GM12878 (cell line): Measurements from ENCODE around the gene KIRREL1. TPM values are rescaled to one million over a fixed set of nuclear protein-coding genes. Genes with fewer than 3 reads are reported as not detected.

Source experiments
- ATAC-seq: fragments of 200-7000 bp; cut with Tn5 transposase; 3 replicates; pipeline ENCODE4 v1.9.1; 2020; ENCODE audit warnings: mild to moderate bottlenecking, moderate library complexity
- BruUV-seq: library from RNA; stranded (reverse); fragments of 400-500 nt; replicated peaks from 2 replicates; lab custom pipeline; 2021; lab: Mats Ljungman, UMichigan
- CTCF ChIA-PET: fragments of 300-600 bp; sonication (Branson Sonifier 250); formaldehyde crosslinking; extraction: SDS; loops from one replicate; lab custom pipeline; 2021; ENCODE audit warnings: inconsistent platforms; lab: Yijun Ruan, JAX
- POLR2A ChIA-PET: fragments of 350-600 bp; formaldehyde crosslinking; extraction: SDS; loops from one replicate; lab custom pipeline; 2021; ENCODE audit warnings: inconsistent platforms; lab: Charles Lee
- RAD21 ChIA-PET: fragments of 300-600 bp; sonication (Branson Sonifier 250); formaldehyde crosslinking; loops from one replicate; lab custom pipeline; 2023; ENCODE audit warnings: antibody characterized with exemption; ENCODE audit not compliant: unreplicated experiment; lab: Charles Lee
- SMC1A ChIA-PET: fragments of 300-600 bp; sonication (Branson Sonifier 250); formaldehyde crosslinking; loops from one replicate; lab custom pipeline; 2023; ENCODE audit not compliant: unreplicated experiment, uncharacterized antibody; lab: Charles Lee
- DNase-seq: peaks from one replicate; pipeline ENCODE4 v3.0.0-alpha.2; 2011; ENCODE audit warnings: low read depth, low spot score
- FAIRE-seq: peaks from 3 replicates; lab custom pipeline; 2011; peaks lifted over from hg19 to GRCh38; lab: Jason Lieb, UNC
- H2AFZ ChIP-seq: 2 replicates; pipeline ENCODE4 v1.6.0; 2011; ENCODE audit warnings: low read depth, low read length, control low read depth; ENCODE audit not compliant: control insufficient read depth
- H3K27ac ChIP-seq: 2 replicates; pipeline ENCODE4 v1.5.1; 2011; ENCODE audit warnings: control low read depth; ENCODE audit not compliant: control insufficient read depth, insufficient read depth
- H3K27me3 ChIP-seq, 2 experiments: replicated peaks in 1 of 2; 2 replicates each; pipeline versions ENCODE4 v1.6.0 to v1.6.1; 2011; ENCODE audit warnings: low read length in 1 of 2; ENCODE audit not compliant: control insufficient read depth in 2 of 2, insufficient read depth in 2 of 2
- H3K36me3 ChIP-seq, 2 experiments: 2 replicates each; pipeline ENCODE4 v1.5.1; 2011; ENCODE audit warnings: low read length in 1 of 2; ENCODE audit not compliant: control insufficient read depth in 2 of 2, insufficient read depth in 2 of 2
- H3K4me1 ChIP-seq: 2 replicates; pipeline ENCODE4 v1.6.1; 2011; ENCODE audit warnings: mild to moderate bottlenecking, low read length, moderate library complexity, mixed read lengths; ENCODE audit not compliant: control insufficient read depth, insufficient read depth
- H3K4me2 ChIP-seq: 2 replicates; pipeline ENCODE4 v1.6.0; 2011; ENCODE audit warnings: control low read depth; ENCODE audit not compliant: control insufficient read depth, insufficient read depth
- H3K4me3 ChIP-seq: fragments of 200-600 bp; sonication (generic); 2 replicates; pipeline ENCODE4 v1.5.1; 2016
- H3K79me2 ChIP-seq: 2 replicates; pipeline ENCODE4 v1.6.0; 2011; ENCODE audit warnings: low read length; ENCODE audit not compliant: control insufficient read depth, insufficient read depth
- H3K9ac ChIP-seq: 2 replicates; pipeline ENCODE4 v1.8.0; 2011; ENCODE audit warnings: low read length, control low read depth, mixed read lengths; ENCODE audit not compliant: control insufficient read depth, insufficient read depth
- H3K9me3 ChIP-seq: replicated peaks from 3 replicates; pipeline ENCODE4 v1.5.1; 2011; ENCODE audit warnings: mild to moderate bottlenecking, low read length; ENCODE audit not compliant: control insufficient read depth, insufficient read depth
- H4K20me1 ChIP-seq: 2 replicates; pipeline ENCODE4 v1.6.0; 2011; ENCODE audit not compliant: control insufficient read depth, insufficient read depth
- ATF7 ChIP-seq: fragments of 450-650 bp; IDR thresholded peaks from 2 replicates; pipeline ENCODE4 v1.6.1; 2016; ENCODE audit warnings: low read depth, mild to moderate bottlenecking
- BCLAF1 ChIP-seq: fragments of 450-650 bp; IDR thresholded peaks from 2 replicates; pipeline ENCODE4 v1.6.1; 2017; ENCODE audit warnings: antibody characterized with exemption, mild to moderate bottlenecking, moderate library complexity
- IKZF2 ChIP-seq, 2 experiments: fragments of 450-650 bp; IDR thresholded peaks; 2 replicates each; pipeline ENCODE4 v1.6.1; 2017; ENCODE audit warnings: mild to moderate bottlenecking in 2 of 2, moderate library complexity in 2 of 2
- IRF4 ChIP-seq: IDR thresholded peaks from 2 replicates; pipeline ENCODE4 v1.6.1; 2011; ENCODE audit warnings: low read depth, low read length
- NR2F1 ChIP-seq: fragments of 450-650 bp; conservative IDR thresholded peaks from 2 replicates; pipeline ENCODE4 v1.6.1; 2017; ENCODE audit warnings: mild to moderate bottlenecking
- RCOR1 ChIP-seq: conservative IDR thresholded peaks from 2 replicates; pipeline ENCODE4 v1.6.1; 2012; ENCODE audit warnings: low read depth, low read length, improper control_type of control experiment
- RUNX3 ChIP-seq: IDR thresholded peaks from 2 replicates; pipeline ENCODE4 v1.6.1; 2012; ENCODE audit warnings: low read length, inconsistent platforms
- SIN3A ChIP-seq: IDR thresholded peaks from 2 replicates; pipeline ENCODE4 v1.6.1; 2012; ENCODE audit warnings: low read depth, low read length, improper control_type of control experiment
- SMAD1 ChIP-seq: fragments of 450-650 bp; IDR thresholded peaks from 2 replicates; pipeline ENCODE4 v1.6.1; 2018; ENCODE audit warnings: mild to moderate bottlenecking, low read depth; ENCODE audit not compliant: partially characterized antibody
- TCF7 ChIP-seq: IDR thresholded peaks from 2 replicates; pipeline ENCODE4 v1.6.1; 2014; ENCODE audit warnings: antibody characterized with exemption, borderline replicate concordance
- ZNF592 ChIP-seq: fragments of 450-650 bp; IDR thresholded peaks from 2 replicates; pipeline ENCODE4 v1.6.1; 2017; ENCODE audit warnings: mild to moderate bottlenecking, moderate library complexity
- WGBS: methylation state at CpG from one replicate; pipeline ENCODE4 v1.1.6; 2016; ENCODE audit warnings: low lambda C conversion rate; ENCODE audit not compliant: insufficient replicate concordance, insufficient coverage; ENCODE audit errors: missing lambda C conversion rate; 5-methylcytosine and 5-hydroxymethylcytosine counted together
- in situ Hi-C: fragments of 300-500 bp; cut with MboI; formaldehyde crosslinking; loops from 9 replicates; pipeline ENCODE4 v1.14.3; 2018; ENCODE audit warnings: mixed read lengths
- intact Hi-C: fragments of 100-400 bp; cut with micrococcal nuclease; formaldehyde crosslinking; loops from one replicate; pipeline ENCODE4 v1.14.2; 2022; ENCODE audit not compliant: unreplicated experiment
- polyA plus RNA-seq, 11 experiments: library from polyadenylated mRNA; depleted of rRNA in 4 of 11; unstranded in 6 of 11; stranded (reverse) in 5 of 11; fragments of >200 nt; fragmentation: Nextera tagmentation in 4 of 11; fragmentation: Illumina TruSeq in 1 of 11; extraction: Ambion mirVana in 4 of 11; extraction: Trizol in 1 of 11; gene quantifications; 1 replicate in 1 of 11; 2 replicates in 10 of 11; pipeline versions ENCODE4 v1.2.1 to v1.2.3, GENCODE V29; 2011 to 2016; ENCODE audit warnings: inconsistent platforms in 2 of 11, missing spikeins in 2 of 11, low read depth in 1 of 11
- total RNA-seq, 4 experiments: library from RNA; depleted of rRNA in 3 of 4; stranded (reverse); fragments of >200 nt in 3 of 4; fragmentation: Illumina TruSeq in 1 of 4; extraction: Trizol in 1 of 4; gene quantifications; 2 replicates each; pipeline versions ENCODE4 v1.2.1 to v1.2.3, GENCODE V29; 2013 to 2021

The KIRREL1 gene
- total and polyA plus RNA-seq, 10 of the 15 experiments (the other 5 are each of a cell fraction or from before 2014, with no cell fraction given) = 0.15 TPM; not detected in 9

- FAIRE-seq = no peak
- H3K27ac ChIP-seq = no peak overlapping the region
- H3K36me3 ChIP-seq = no peaks in the 10 kb centered on the region
- H4K20me1 ChIP-seq = no peaks in the 10 kb centered on the region; the same call in 1 of the 2 replicates
- ATAC-seq = no peak
- H3K4me1 ChIP-seq = no peaks in the 10 kb centered on the region
- SMC1A ChIA-PET = no interaction called here
- in situ Hi-C loops (no loop called here), intact Hi-C loops (no loop called here)
- H3K4me3 ChIP-seq = no peak overlapping the region
- BruUV-seq = no TSS peak
- RAD21 ChIA-PET = interaction anchor here (1.0 kb wide), 1 partner anchor 37 kb away, joined by 3 read pairs; no protein-coding TSS in a partner anchor
- H3K79me2 ChIP-seq = no peaks in the 10 kb centered on the region
- POLR2A ChIA-PET = no interaction called here
- no peaks in the 10 kb centered on the region for H3K9me3 ChIP-seq
- H3K4me2 ChIP-seq = no peak overlapping the region
- H2AFZ ChIP-seq = no peak overlapping the region
- CTCF ChIA-PET = no interaction called here
- WGBS = 56% methylated on average over 8 of the region's 8 CpGs
- H3K9ac ChIP-seq = no peak overlapping the region
- TF ChIP-seq IKZF2 (IDR thresholded peaks at IDR 0.05) (no peak), RUNX3 (no peak), ATF7 (no peak), SIN3A (no peak), BCLAF1 (no peak), SMAD1 (no peak), NR2F1 (no peak), IRF4 (no peak), ZNF592 (no peak), TCF7 (no peak), RCOR1 (no peak)
- peaks cover 0 to 7% of the 10 kb centered on the region in 2 experiments; a peak in 3 of 4 replicates for H3K27me3 ChIP-seq
- DNase-seq = no peak
Measured at GRCh38 chr1:158084336-158084735, 90.9 kb downstream of the KIRREL1 start.
